Thyroid gland (tissue), 4 donors: ENCODE measurements around the gene SLC6A12. TPM values are rescaled to one million over a fixed set of nuclear protein-coding genes. Genes with fewer than 3 reads are reported as not detected.

ENCODE experiments used
- DNase-seq, 2 donors: peaks; one replicate each; pipeline ENCODE4 v3.0.0-alpha.2; 2019
- H3K27ac ChIP-seq, 3 donors: fragments of 200-600 bp; sonication (generic); 1 replicate in 2 of 3; 2 replicates in 1 of 3; pipeline ENCODE4 v1.5.1; 2016 to 2019; ENCODE audit warnings: mild to moderate bottlenecking in 1 of 3, moderate library complexity in 1 of 3
- H3K27me3 ChIP-seq: fragments of 200-600 bp; sonication (generic); one replicate; pipeline ENCODE4 v1.5.1; 2019
- H3K36me3 ChIP-seq, 2 donors: fragments of 200-600 bp; sonication (generic); one replicate each; pipeline ENCODE4 v1.5.1; 2016 to 2019
- H3K4me1 ChIP-seq, 2 donors: fragments of 200-600 bp; sonication (generic); one replicate each; pipeline ENCODE4 v1.5.1; 2017 to 2019
- H3K4me3 ChIP-seq, 3 donors: fragments of 200-600 bp; sonication (generic); replicated peaks in 1 of 3; 1 replicate in 2 of 3; 2 replicates in 1 of 3; pipeline ENCODE4 v1.5.1; 2016; ENCODE audit warnings: mild to moderate bottlenecking in 1 of 3
- H3K9me3 ChIP-seq: fragments of 200-600 bp; sonication (generic); one replicate; pipeline ENCODE4 v1.5.1; 2017
- POLR2A ChIP-seq, 2 donors: fragments of 450-650 bp; IDR thresholded peaks; one replicate each; pipeline ENCODE4 v1.6.1; 2017; ENCODE audit warnings: antibody characterized with exemption in 2 of 2, mild to moderate bottlenecking in 2 of 2, moderate library complexity in 1 of 2
- WGBS, 2 donors: methylation state at CpG; one replicate each; pipeline ENCODE4 v1.1.5; 2017; 5-methylcytosine and 5-hydroxymethylcytosine counted together
- intact Hi-C: fragments of 100-400 bp; cut with DNase I; formaldehyde crosslinking; loops from one replicate; pipeline ENCODE4 v1.15.1; 2023
- total RNA-seq, 4 donors: library from RNA; depleted of rRNA; stranded (reverse); fragments of >200 nt; gene quantifications; one replicate each; pipeline ENCODE4 v1.2.3, GENCODE V29; 2016
- TF ChIP-seq, protein P1 (sequence below), 6 experiments: fragments of 200-600 bp in 3 of 6; fragments of 450-650 bp in 3 of 6; sonication (generic) in 3 of 6; IDR thresholded peaks; one replicate each; pipeline ENCODE4 v1.5.1; 2016 to 2019; ENCODE audit warnings: antibody characterized with exemption in 6 of 6, mild to moderate bottlenecking in 2 of 6, inconsistent platforms in 1 of 6, moderate library complexity in 1 of 6

The SLC6A12 gene
- total RNA-seq = 10 to 100 TPM in 3 of 4 donors, 1 to 10 TPM in 1; 9.4 to 27.7 (median 18.3) TPM

DNA sequence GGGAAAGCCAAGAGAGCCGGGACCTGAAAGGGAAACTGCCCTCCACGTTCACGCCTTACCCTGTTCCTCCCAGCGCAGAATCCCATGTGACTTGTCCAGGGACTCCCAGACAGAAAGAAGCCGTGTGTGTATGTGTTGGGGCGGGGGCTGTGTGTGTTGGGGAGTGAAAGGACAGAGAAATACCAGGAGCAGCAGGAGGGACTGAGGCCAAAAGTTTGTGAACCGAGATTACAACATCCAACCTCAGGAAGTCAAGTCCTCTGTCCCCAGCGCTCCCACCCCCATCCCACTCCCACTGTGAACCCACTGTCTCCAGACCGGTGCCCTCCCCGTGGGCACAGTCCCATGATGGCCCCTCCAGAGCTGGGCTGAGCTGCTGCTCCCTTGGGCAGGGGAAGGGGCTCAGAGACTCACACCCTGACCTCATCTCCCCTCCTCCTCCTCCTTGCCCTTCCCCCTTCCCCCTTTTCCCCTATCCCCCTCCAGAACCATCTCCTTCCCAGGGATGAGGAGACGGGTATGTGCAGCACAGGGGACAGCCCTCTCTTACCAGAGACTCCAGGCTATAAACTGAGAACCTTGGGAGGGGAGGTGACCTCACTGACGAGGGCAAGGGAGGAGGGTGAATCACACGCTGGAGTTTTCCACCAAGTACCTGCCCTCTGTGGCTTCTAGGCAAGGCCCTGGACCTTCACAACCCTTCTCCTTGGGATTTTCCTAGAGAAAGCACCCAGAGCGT, at the start of gene SLC6A12:
Gene SLC6A12, minus strand, starts transcription at position 155 of the 739 bp plus-strand sequence. CDS start 4,171 bp downstream, outside the sequence.
- no peaks in the 10 kb centered on the region for H3K36me3 ChIP-seq
- intact Hi-C loops = no loop called here
- H3K27me3 ChIP-seq = no peaks in the 10 kb centered on the region
- TF ChIP-seq, protein P1, sequence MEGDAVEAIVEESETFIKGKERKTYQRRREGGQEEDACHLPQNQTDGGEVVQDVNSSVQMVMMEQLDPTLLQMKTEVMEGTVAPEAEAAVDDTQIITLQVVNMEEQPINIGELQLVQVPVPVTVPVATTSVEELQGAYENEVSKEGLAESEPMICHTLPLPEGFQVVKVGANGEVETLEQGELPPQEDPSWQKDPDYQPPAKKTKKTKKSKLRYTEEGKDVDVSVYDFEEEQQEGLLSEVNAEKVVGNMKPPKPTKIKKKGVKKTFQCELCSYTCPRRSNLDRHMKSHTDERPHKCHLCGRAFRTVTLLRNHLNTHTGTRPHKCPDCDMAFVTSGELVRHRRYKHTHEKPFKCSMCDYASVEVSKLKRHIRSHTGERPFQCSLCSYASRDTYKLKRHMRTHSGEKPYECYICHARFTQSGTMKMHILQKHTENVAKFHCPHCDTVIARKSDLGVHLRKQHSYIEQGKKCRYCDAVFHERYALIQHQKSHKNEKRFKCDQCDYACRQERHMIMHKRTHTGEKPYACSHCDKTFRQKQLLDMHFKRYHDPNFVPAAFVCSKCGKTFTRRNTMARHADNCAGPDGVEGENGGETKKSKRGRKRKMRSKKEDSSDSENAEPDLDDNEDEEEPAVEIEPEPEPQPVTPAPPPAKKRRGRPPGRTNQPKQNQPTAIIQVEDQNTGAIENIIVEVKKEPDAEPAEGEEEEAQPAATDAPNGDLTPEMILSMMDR (IDR thresholded peaks at IDR 0.05) = no peak
- no peak for TF ChIP-seq POLR2A (IDR thresholded peaks at IDR 0.05)
- H3K4me1 ChIP-seq = peaks cover 36 to 47% of the 10 kb centered on the region in 2 donors
- no peaks in the 10 kb centered on the region for H3K9me3 ChIP-seq
- H3K27ac ChIP-seq = peak within 1 kb of the TSS; percentile 92 to 93 (median 93)
- peak in 1 of 2 donors; percentile 52 for DNase-seq
- peak within 1 kb of the TSS in 1 of 3 donors; percentile 19 for H3K4me3 ChIP-seq
- 54 to 58% methylated on average over 14 of the region's 14 CpGs for WGBS, 2 donors

DNA sequence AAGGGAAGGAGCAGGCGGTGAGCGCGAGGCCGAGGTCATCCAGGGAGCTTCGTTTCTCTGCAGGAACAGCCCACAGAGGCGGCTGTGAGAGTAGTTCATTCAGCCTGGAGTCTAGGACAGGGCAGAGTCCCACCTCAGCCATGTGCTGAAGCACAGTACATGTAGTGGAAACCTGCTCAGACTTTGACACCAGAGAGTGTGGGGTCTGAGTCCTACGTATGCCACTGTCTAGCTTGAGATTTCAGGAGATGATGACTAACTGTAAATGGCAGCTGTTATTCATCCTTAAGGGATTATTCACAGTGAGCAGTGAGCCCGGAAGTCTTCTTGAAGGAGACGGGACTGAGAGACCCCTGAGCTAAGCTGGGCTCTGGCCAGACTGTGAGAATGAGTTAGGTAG, 49.6 kb upstream of the SLC6A12 start:
- DNase-seq = no peak
- H3K9me3 ChIP-seq = no peaks in the 10 kb centered on the region
- H3K36me3 ChIP-seq = no peaks in the 10 kb centered on the region
- no peaks in the 10 kb centered on the region for H3K27me3 ChIP-seq
- no peak overlapping the region for H3K4me3 ChIP-seq
- H3K27ac ChIP-seq = no peak overlapping the region
- peaks cover 15% of the 10 kb centered on the region in 2 donors for H3K4me1 ChIP-seq
- no peak for TF ChIP-seq POLR2A (IDR thresholded peaks at IDR 0.05)
- TF ChIP-seq, protein P1 (IDR thresholded peaks at IDR 0.05) = no peak
- intact Hi-C loops = no loop called here
- 90 to 92% methylated on average over 9 of the region's 9 CpGs for WGBS, 2 donors

DNA sequence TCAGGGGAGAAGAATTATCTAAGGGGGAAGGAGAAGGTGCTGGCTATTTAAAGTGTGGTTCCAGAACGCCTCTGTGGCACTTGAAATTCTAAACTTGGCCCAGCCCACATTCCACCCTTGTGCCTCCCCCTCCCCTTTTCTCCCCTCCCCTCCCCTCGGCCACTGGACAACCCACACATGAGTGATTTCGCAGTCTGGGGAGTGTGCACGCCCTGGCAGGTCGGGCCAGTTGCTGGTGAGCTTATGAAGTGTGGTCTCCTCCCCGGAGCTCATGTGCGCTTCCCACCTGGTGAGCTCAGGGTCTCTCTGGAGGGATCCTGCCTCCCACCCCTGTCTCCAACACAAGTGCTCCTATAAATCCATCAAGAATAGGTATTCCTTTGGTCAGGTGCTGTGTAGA, 48.9 kb upstream of the SLC6A12 start, which contains the start of gene SLC6A13:
Gene SLC6A13, minus strand, starts transcription at position 20 of the 400 bp plus-strand sequence. CDS start 2,784 bp downstream, outside the sequence.
- no peaks in the 10 kb centered on the region for H3K27me3 ChIP-seq
- peak in 1 of 2 donors; percentile 79 for TF ChIP-seq POLR2A (IDR thresholded peaks at IDR 0.05)
- TF ChIP-seq, protein P1 (IDR thresholded peaks at IDR 0.05) = no peak
- no peaks in the 10 kb centered on the region for H3K36me3 ChIP-seq
- peak within 1 kb of the TSS; percentile 49 to 69 (median 63) for H3K27ac ChIP-seq
- DNase-seq = peak; percentile 90 to 92
- peak within 1 kb of the TSS in 1 of 3 donors; percentile 12 for H3K4me3 ChIP-seq
- intact Hi-C loops = no loop called here
- 17 to 20% methylated on average over 7 of the region's 7 CpGs for WGBS, 2 donors
- H3K9me3 ChIP-seq = no peaks in the 10 kb centered on the region
- peaks cover 15% of the 10 kb centered on the region in 2 donors for H3K4me1 ChIP-seq

DNA sequence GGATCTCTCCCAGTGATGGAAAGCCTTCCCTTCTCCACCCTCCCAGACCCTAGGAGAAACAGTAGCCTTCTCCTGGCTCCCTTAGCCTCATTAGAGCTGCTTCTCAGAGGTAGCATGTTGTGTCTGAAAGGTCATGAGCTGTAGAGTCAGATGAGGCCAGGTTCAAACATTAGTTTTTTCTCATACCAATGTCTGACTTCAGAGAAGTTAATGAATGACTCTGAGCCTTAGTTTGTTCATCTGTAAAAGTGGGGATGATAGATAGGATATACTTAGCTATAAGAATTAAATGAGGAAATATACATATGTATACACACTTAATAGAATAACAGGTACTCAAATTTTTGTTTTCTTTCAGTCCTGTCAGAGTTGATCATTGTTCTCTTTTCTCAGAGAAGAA, 48.2 kb upstream of the SLC6A12 start:
- DNase-seq = no peak
- TF ChIP-seq, protein P1 (IDR thresholded peaks at IDR 0.05) = no peak
- TF ChIP-seq POLR2A (IDR thresholded peaks at IDR 0.05) = no peak
- intact Hi-C loops = no loop called here
- Histone ChIP-seq H3K9me3 (no peaks in the 10 kb centered on the region), H3K27ac (peak overlapping the region; percentile 49 to 69 (median 63)), H3K36me3 (no peaks in the 10 kb centered on the region), H3K27me3 (no peaks in the 10 kb centered on the region), H3K4me3 (peak overlapping the region in 1 of 3 donors; percentile 12), H3K4me1 (peaks cover 15% of the 10 kb centered on the region in 2 donors)
